GM21723 (cell line): Measurements from ENCODE around the gene TMX3.
A peak's percentile ranks its signal among the peaks of the same experiment; 100 is the strongest.

Source experiments
- ATAC-seq: cut with Tn5 transposase; IDR thresholded peaks from one replicate; pipeline ENCODE4 v1.9.1; 2021; ENCODE audit warnings: mild to moderate bottlenecking, moderate library complexity; ENCODE audit not compliant: unreplicated experiment

Gene TMX3

GRCh38 chr18:68713796-68714195 lies 1.1 kb downstream of the TMX3 start:
- ATAC-seq: no peak

GRCh38 chr18:68713131-68713530 lies 1.8 kb downstream of the TMX3 start:
- no peak for ATAC-seq

GRCh38 chr18:68707646-68708045 lies 7.3 kb downstream of the TMX3 start:
- ATAC-seq: no peak

- no peak for ATAC-seq
Observed at GRCh38 chr18:68705119-68705518, 9.8 kb downstream of the TMX3 start.

- no peak for ATAC-seq
Observed at GRCh38 chr18:68703326-68703725, 11.6 kb downstream of the TMX3 start.

GRCh38 chr18:68701353-68701752 lies 13.6 kb downstream of the TMX3 start:
- no peak for ATAC-seq

GRCh38 chr18:68699043-68699442 lies 15.9 kb downstream of the TMX3 start:
- no peak for ATAC-seq

GRCh38 chr18:68696937-68697336 lies 18.0 kb downstream of the TMX3 start:
- ATAC-seq: no peak

GRCh38 chr18:68694316-68694715 lies 20.6 kb downstream of the TMX3 start:
- no peak for ATAC-seq

- ATAC-seq: no peak
Observed at GRCh38 chr18:68693091-68693815, 21.7 kb downstream of the TMX3 start.

- ATAC-seq: no peak
Observed at GRCh38 chr18:68679528-68679927, 35.4 kb downstream of the TMX3 start.

- ATAC-seq: peak; percentile 98
Observed at GRCh38 chr18:68676913-68677312, 38.0 kb downstream of the TMX3 start.

- ATAC-seq: no peak
Observed at GRCh38 chr18:68667121-68667520, 47.8 kb downstream of the TMX3 start.

GRCh38 chr18:68666381-68666780 lies 48.5 kb downstream of the TMX3 start:
- no peak for ATAC-seq

GRCh38 chr18:68665628-68666027 lies 49.3 kb downstream of the TMX3 start:
- no peak for ATAC-seq

GRCh38 chr18:68662754-68663153 lies 52.2 kb downstream of the TMX3 start:
- no peak for ATAC-seq

GRCh38 chr18:68660354-68661183 lies 54.3 kb downstream of the TMX3 start:
- no peak for ATAC-seq

- ATAC-seq: no peak
Observed at GRCh38 chr18:68648191-68648590, 66.7 kb downstream of the TMX3 start.

- peak; percentile 57 for ATAC-seq
Observed at GRCh38 chr18:68642003-68642402, 72.9 kb downstream of the TMX3 start.

- no peak for ATAC-seq
Observed at GRCh38 chr18:68640861-68641260, 74.0 kb downstream of the TMX3 start.

GRCh38 chr18:68638613-68639012 lies 76.3 kb downstream of the TMX3 start:
- ATAC-seq: no peak

GRCh38 chr18:68627812-68628211 lies 87.1 kb downstream of the TMX3 start:
- ATAC-seq: no peak
